ENCODE results near the gene NHLRC4. TPM values are rescaled to one million over a fixed set of nuclear protein-coding genes. Genes with fewer than 3 reads are reported as not detected.

The NHLRC4 gene
- total and polyA plus RNA-seq, 9 of the 15 experiments (the other 6 are each of a cell fraction or from before 2014, with no cell fraction given): 0.24 to 3.7 (median 1.3) TPM; not detected in 2

- 43% methylated on average over 12 of the region's 12 CpGs for WGBS (ENCODE audit: insufficient coverage, low coverage, missing lambda C conversion rate)
- Histone ChIP-seq H3K27ac (ENCODE audit: extremely low read depth, low read depth, low read length) (peak overlapping the region; percentile 89), H3K9me1 (ENCODE audit: control insufficient read depth, insufficient read depth, low read length) (peaks cover 13% of the 10 kb centered on the region), H3K9me3 (replicated peaks; ENCODE audit: control insufficient read depth, insufficient read depth, low read depth, low read length) (no peaks in the 10 kb centered on the region), H3K4me2 (ENCODE audit: insufficient read depth, low read length) (peak overlapping the region; percentile 90), H3K36me3 (ENCODE audit: control insufficient read depth, insufficient read depth, low read length) (peaks cover 29% of the 10 kb centered on the region; the same call in 2 of the 3 replicates), H2AFZ (ENCODE audit: low read depth, low read length) (no peak overlapping the region), H3K9ac (ENCODE audit: insufficient read depth in 1 of 2, low read depth in 2 of 2, low read length in 2 of 2) (peak overlapping the region; percentile 92 to 95), H4K20me1 (replicated peaks; ENCODE audit: control insufficient read depth, insufficient read depth, low read length) (peaks cover 15% of the 10 kb centered on the region), H3K27me3 (ENCODE audit: control insufficient read depth in 2 of 2, insufficient read depth in 2 of 2, low read length in 2 of 2) (no peaks in the 10 kb centered on the region), H3K4me1 (replicated peaks in 1 of 2; ENCODE audit: control insufficient read depth in 2 of 2, insufficient read depth in 2 of 2, low read length in 2 of 2) (peaks cover 27 to 77% of the 10 kb centered on the region in 2 experiments), H3K4me3 (peak overlapping the region; percentile 68), H3K79me2 (ENCODE audit: control insufficient read depth, insufficient read depth, low read length) (peaks cover 90% of the 10 kb centered on the region)
- CTCF ChIA-PET (ENCODE audit: low intra/inter-chr PET ratio): no interaction called here
- no TSS peak for BruUV-seq (replicated peaks)
- intact Hi-C loops (cut with micrococcal nuclease): loop anchor here (5.0 kb wide), 1 partner anchor 38 kb away; the partner anchor contains the start of genes NHLRC4 and PIGQ
- ATAC-seq (no peak), FAIRE-seq (no peak), DNase-seq (ENCODE audit: extremely low read depth in 1 of 4, low spot score in 3 of 4) (no peak)
- in situ Hi-C loops (cut with MboI): no loop called here
- POLR2A ChIA-PET: interaction anchor here (0.6 to 1.1 kb wide), 3 partner anchors 15 to 294 kb away, joined by 3 to 4 read pairs (median 3); partner anchors contain the start of gene FAM234A
- 0 out of 2 replicates have a peak, but pooled peaks have one; percentile 4 for TF ChIP-seq SMARCA4 (IDR thresholded peaks at IDR 0.05)
- no peak for TF ChIP-seq TARDBP (IDR thresholded peaks at IDR 0.05)
- TF ChIP-seq ZBTB40 (IDR thresholded peaks at IDR 0.05): no peak
- no peak for TF ChIP-seq ZBTB40 (CRISPR knock-in tag; IDR thresholded peaks at IDR 0.05)
- TF ChIP-seq KDM2B (CRISPR knock-in tag; IDR thresholded peaks at IDR 0.05): no peak
- TF ChIP-seq HOMEZ (CRISPR knock-in tag; IDR thresholded peaks at IDR 0.05): no peak
- no peak for TF ChIP-seq TGIF2 (CRISPR knock-in tag; IDR thresholded peaks at IDR 0.05)
- TF ChIP-seq CC2D1A (IDR thresholded peaks at IDR 0.05): no peak
- no peak for TF ChIP-seq TFAM (CRISPR knock-in tag; conservative IDR thresholded peaks at IDR 0.05)
- TF ChIP-seq TFAP4 (CRISPR knock-in tag; IDR thresholded peaks at IDR 0.05; ENCODE audit: borderline replicate concordance): peak; percentile 51; the same call in 1 of the 2 replicates
Observed at GRCh38 chr16:529012-529575, 37.7 kb upstream of the NHLRC4 start.
